Activated CD4-positive, alpha-beta T cell treated with anti-CD3 and anti-CD28 coated beads for 24 hours (primary cell): ENCODE results near the gene ADGRB2.
A peak's percentile ranks its signal among the peaks of the same experiment; 100 is the strongest.

Experiments
- DNase-seq, 2 donors: peaks; one replicate each; pipeline ENCODE4 v3.0.0-alpha.2; 2020; ENCODE audit warnings: low read depth in 2 of 2

ADGRB2 gene

DNA sequence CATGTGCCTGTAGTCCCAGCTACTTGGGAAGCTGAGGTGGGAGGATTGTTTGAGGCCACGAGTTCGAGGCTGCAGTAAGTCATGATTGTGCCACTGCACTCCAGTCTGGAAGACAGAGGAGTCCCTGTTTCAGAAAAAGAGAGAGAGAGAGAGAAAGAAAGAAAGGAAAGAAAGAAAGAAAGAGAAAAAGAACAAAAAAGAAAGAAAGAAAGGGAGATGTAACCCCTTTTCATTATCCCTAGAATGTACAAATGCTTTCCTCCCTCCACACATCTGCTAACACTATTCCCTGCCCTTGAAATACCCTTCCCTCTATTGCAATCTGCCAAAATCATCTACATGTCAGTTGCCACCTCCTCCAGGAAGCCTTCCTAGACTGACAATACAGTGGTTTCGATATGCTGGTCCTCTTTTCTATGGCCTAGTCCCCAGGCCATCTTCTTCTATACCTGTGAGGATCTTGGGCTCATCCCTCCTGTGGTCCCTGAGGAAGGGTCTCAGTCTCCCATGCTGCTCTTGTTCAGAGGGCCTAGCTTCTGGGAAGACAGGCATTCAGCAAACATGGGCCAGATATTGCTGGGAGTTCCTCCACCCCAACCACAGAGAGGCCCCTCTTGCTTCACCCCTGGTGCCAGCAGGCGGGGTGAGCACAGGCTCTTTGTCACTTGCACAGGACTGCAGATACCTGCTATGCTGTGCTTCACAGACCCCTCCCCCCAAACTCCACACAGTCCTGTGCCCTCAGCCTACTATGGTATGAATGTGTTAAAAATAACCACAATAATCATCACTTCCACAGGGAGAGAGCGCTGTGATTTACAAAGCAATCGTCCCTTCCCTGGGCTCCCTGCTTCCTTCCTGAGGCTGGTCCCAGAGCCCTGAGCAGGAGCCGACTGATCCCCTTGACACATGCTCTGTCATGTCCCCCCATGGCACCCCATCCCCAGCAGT, 14.1 kb downstream of the ADGRB2 start:
- DNase-seq = no peak

DNA sequence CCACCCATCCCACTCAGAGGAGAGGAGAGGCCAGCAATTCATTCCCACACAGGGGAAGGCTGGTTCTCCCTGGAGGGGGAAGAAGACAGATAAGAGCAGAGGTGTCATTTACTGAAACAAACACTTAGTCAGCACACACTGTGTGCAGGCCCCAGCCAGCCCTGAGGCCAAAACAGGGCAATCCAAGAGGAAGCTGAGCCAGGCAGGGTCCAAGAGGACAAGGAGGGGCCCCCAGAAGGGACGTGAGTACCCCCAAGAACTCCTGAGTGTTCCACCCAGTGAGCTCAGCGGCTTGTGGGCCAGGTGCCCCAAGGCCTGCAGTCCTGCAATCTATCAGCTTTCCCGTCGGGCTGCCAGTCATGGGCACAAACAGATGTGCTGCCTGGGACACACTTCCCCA, 15.8 kb downstream of the ADGRB2 start:
- no peak for DNase-seq

DNA sequence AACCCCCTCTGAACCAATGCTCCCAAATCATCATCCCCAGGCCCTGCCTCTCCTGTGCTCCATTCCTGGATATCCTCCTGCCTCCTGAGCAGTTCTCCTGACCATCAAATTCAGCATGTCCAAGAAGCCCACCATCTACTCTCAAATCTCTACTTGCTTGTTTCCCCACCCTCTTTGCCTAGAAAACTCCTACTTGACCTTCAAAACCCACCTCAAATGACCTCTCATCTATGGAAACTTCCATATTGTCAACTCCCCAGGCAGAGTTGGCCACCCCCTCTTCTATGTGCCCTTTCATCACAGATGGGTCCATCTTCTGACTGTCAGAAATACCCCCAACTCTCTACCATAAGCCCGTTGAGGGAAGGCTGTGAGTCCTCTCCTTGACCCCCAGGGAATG, 16.8 kb downstream of the ADGRB2 start:
- DNase-seq = no peak

DNA sequence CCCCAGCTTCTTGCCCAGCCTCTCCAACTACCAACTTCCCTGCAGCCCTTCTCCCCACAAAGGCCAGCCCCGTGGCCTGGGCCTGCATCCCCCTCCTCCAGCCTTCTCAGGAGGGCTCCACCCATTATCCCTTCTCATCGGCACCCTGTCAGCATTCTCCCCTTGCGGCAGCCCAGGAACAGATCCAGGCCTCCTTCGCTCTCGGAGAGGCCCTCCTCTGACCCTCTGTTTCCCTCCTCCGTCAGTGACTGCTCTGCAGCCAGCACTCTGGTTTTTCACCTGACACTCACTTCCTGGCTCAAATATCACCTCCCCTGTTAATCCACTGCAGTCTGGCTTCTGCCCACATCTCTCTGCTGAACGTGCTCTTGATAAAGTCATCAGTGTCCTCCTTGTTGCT, 17.5 kb downstream of the ADGRB2 start:
- DNase-seq = no peak

DNA sequence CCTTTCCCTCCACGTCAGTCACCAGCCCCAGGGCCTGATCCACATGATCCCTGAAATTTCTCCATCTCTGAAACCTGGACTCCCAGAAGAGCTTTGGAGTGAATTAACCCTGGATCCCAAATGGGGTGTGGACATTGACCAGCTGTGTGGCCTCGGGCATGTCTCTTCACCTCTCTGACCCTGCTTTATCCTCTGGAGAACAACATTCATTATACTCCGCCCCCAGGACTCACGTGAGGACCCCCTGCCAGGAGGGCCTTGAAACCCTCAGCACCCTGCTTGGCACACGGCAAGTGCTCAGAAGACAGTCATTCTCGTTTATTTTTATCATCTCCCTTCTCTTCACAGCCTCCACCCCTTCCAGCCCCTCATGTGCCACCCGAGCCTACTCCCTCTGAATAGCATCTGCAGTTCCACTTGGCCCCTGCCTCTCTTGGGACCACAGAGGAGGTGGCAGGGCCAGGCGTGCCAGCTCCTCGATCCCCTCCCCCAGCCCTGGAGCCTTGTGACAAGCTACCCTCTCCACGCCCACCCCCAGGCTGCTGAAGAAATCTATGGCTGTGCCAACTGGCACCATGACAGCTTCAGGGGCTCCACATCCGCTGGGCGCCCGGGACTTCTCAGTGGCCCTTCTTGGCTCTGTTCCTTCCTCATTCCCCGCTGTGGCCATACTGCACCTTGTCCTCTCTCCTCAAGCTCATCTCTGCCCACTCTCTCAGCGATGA, 18.0 kb downstream of the ADGRB2 start:
- DNase-seq = no peak

DNA sequence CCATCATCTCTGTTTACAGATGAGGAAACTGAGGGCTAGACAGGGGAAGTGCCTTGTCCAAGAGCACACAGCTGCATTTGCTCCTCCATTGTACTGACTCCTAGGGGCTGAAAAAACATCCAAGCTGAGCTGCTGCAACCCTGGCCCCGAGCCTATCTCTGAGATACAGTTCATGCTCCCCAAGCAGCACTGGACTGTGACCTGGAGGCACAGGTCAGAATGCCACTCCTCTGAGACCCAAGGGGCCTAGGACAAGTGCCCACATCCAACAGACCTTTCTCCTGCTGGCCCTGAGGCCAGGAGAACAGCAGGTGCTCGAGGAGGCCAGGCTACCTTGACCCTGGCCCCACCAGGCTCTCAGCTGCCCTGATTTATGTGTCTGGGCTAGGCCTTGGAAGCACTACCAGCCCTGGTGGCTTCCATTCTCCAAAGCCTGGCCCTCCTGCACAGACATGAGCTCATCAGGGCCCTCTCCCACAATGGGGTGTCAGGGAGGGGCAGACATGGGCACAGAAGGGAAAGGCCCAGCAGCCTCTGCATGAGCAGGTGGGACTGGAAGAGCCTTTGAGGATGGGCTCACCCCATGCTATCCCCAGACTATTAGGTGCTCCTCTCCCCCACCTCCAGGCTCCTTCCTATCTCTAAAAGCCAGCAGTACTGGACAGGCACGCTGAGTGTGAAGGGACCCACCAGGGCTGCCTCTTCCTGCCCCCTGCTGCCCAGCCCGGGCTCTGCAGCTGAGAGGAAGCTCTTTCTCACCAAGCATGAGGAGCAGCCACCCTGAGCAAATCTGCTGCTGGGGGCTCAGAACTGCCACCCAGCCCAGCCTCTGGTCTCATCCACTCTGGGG, 18.8 kb downstream of the ADGRB2 start:
- peak in 1 of 2 donors; percentile 46 for DNase-seq

DNA sequence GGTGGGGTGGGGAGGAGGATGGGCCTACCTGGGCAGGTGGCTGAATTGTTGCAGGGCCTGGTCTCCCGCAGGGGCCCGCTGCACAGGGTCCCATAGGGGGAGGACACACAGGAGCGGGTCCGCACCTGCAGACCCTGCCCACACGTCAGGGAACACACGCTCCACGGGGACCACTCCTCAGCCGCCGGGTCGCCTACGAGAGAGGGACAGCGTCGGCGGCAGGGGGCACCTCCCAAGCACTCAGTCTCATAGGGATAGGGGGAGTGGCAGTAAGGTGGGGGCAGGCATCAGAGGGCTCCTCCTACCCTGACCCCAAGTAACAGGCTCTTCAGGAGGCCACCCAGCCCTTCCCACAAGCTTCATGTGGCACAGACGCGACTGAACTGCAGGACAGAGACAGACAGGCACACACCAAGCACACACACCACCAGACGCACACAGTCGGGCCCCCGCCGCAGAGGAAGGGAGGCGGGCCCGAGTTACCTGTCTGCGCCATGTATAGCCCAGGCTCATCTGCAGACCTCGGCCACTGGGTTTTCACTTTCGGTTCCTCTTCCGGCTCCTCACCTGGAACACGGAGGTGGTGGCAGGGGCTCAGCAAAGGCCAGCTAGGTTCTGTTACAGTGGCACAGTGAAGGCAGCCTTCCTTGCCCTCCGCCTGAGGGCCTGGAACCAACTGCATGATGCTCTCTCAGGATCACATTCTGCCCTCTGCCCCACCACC, 19.8 kb downstream of the ADGRB2 start:
- DNase-seq = no peak

DNA sequence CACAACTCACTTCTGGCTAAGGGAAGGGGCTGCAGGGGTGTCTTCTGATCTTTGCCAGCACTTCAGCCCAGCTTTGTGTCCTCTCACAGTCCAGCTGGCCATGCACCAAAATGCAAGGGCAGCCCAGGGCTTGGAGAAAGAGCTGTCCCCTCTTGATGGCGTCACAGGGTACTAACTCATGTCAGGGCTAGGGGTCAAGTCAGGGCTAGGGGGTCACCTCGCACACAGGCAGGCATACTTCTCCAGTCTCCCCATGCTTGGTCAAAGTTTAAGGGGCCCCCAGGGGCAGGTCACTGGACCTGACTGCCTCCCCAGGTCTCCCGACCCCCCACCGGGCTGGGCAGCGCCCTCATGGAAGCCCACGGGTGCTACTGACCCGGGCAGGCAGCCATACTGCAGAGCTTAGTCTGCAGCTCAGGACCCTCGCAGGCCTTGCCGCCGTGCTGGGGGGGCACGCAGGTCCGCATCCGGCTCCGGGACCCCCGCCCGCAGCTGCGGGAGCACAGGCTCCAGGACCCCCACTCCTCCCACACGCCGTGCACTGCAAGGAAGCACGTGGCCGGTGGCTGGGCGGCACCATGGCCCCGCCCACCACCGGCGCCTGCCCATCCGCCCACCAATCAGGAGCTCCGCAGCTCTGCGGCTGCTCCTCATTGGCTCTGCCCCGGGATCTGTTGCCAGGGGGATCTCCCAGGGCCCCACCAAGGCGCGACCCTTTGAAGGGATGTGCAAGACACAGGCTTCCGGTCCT, 21.5 kb downstream of the ADGRB2 start:
- no peak for DNase-seq

DNA sequence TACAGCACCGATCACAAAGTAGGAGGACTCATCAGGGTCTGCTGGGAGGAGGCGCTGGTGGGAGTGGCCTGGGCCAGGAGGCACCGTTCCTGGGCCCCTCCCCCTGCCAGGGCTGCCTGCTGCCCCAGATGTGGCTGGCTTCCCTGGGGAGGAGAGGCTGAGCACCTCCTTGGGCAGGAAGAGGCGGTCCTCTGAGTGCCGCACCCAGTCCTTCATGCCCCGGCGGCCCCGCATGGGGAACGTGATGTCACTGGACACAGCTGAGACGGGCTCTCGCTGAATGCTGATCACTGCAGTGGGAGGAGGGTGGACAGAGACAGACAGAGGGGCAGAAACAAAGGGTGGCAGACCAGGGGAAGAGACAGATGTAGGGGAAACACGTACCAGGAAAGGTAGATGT, 24.8 kb downstream of the ADGRB2 start:
- peak in 1 of 2 donors; percentile 36 for DNase-seq

DNA sequence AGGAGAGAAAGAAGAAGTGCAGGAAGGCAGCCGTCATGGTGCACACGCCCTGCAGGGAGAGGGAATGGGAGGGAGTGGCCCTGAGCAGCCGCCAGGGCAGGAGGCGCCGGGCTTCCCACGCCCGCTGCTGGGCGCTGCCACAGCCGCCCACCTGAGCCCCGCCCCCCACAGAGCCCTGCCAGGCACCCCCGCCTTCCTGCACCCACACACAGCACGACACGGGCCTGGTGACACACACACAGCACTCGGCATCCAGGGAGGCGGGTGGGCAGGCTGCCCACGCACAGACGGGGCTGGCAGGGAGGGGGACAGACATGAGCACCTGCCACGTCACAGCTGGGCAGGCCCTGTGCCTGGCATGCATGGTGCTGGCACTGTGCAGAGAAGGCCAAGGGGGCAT, 27.5 kb downstream of the ADGRB2 start:
- no peak for DNase-seq

DNA sequence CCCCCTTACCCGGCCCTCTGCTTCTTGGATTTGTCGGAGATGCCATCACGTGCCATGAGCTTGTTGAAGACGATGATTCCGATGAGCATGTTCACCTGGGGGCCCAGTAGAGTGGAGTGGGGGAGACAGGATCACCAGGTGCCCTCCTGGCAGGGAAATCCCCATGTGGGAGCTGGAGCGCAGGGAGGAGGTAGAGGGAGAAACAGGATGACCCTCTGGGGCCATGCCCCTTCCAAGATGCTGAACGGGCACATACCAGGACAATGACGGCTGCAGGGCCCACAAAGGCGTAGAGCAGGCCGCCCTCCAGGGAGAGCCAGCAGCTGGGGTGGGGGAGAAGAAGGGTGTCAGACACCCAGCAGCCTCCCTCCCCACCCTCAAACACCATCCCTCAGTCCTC, 28.6 kb downstream of the ADGRB2 start:
- DNase-seq = no peak

DNA sequence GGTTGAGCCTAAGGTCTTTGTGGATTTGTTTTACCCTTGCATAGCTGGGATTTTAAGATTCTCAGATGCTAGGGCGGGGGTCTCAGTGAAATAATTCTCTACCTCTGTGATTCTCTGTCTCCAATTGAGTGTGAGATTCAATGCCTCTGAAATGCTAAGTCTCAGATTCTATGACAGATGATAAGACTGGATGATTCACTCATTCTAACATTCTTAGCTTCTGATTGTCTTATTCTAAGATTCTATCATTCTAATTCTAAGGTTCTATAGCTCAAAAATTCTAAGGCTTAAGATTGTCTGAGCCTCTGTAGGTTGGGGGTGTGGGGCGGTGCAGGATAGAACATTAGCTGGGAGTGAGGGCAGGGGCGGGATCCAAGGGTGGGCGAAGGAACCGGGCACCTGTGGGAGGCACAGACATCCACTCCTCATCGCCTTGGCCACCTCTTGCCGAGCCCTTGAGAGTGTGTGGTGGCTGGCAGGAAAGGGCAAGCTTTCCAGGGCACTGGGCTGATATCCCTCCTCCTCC, 29.5 kb downstream of the ADGRB2 start:
- no peak for DNase-seq

DNA sequence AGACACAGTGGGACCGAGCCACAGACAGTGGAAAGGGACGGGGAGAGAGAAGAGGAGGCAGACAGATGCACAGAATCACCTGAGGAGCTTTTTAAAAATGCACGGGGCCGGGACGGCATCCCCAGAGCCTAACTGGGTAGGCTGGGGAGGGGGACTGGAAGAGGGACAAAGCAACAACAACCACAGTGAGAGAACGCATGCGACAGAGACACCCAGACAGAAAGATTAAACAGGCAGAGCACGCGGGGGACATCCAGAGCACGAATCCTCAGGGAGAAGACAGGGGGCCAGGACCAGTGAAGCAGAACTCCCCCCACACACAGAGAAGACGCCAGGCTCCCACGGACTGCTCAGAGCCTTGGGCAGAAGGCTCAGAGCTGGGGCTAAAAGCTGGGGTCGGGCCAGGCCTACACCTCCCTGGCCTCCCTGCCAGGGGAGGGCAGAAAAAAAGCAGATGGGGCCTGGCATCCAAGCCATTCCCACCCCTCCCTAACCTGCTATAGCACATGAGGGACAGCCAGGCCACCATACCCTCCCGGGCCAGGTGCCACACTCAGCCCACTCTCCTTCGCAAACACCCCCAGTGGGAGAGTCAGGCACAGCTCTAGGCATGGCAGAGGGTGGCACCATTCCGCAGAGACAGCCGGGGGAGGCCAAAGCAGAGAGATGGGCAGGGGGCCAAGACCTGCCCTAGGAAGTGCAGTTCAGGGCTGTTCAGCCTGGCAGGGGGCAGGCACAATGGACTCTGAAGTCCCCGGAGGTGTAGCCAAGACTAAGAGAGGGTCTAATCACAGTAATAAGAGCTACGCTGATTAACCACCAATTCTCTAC, 30.5 kb downstream of the ADGRB2 start:
- DNase-seq = no peak

DNA sequence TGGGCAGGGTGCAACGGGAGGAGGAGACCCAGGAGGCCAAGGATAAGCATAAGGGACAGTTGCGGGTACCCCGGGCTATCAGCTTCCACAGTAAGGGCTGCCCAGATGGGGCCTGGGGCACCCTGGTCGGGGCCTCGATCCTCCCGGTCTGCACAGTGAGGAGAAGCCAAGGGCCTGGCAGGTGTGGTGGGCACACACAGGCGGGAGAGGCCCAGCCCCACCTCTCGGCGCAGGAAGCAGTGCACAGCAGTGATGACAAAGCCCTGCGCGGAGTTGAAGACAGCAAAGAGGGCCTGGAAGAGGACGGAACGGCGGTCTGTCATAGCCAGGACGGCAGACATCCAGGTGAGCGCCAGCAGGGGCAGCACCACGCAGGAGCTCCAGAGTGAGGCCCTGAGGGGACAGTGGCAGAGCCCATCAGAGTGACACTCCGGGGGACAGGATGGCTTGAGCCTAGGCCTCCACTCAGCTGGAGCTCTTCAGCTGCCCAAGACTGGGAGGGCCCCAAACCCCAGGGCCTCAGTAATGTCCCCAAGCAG, 31.3 kb downstream of the ADGRB2 start:
- DNase-seq = no peak

DNA sequence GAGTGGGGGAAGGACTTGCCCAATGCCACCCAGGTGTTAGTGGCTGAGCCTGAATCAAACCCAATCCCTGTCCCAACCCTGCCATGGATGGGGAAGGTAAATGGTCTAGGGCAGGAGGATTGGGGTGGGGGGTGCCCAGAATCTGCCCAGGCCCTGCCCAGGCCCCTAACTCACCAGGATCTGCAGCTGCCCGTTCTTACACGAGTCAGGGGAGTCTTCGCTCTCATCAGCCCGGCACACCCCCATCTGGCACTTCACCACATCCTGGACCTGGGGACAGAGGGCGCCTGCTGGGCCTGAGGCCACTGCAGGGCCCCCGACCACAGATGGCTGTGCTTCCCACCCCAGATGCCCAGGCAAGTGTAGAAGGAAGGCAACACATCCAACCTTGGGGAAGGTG, 31.8 kb downstream of the ADGRB2 start:
- DNase-seq = no peak

DNA sequence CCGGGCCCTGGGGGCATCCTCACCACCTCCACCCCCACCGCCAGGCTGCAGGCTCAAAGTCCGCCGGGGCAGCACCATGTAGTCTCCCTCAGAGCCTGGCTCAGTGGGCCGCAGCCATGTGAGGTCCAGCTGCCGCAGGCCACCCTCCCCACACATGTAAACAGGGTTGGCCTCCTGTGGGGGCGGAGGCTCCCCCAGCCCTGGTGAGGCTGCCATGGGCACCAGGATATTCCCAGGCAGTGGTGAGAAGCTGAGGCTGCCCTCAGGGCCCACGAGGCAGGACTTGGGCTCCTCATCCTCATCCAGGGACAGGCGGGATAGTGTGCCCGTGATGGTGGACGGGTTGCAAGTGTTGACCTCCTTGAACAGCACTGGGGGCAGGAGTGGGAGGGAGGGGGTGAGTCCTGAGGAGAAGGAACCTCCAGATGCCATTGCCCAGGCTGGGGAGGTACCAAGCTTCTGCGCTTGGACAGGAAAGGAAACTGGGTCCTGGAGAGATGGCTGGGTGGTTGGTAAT, 33.0 kb downstream of the ADGRB2 start:
- DNase-seq = no peak

DNA sequence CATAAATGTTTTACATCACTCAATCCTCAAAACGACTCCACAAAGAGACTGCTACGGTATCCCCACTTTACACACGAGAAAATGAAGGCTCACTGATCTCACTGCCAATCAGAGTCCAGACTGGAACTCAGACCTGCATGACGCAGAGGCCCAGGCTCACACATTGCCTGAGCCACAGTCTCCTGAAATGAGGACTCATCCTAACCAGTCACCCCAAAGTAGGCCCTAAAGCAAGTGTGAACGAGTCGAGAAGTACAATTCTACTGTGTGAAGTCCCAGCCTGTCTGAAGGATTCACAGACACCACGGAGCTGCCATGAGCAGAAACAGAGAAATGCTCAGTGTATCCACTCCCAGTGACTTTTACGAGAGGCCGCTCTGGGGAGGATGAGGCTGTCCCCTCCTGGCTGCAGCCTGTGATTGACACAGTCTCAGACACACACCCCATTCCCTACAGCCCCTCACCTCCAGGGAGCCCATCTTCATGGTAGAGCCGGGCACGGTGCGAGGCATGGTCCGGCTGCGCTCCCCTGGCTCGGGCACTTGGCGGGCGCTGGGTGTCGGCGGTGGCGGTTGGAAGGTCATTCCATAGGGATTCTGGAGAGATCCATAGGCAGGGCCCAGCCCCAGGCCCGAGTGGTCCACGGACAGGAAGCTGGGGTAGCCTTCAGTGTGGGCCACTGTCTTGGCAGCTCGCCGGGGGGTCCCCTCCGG, 33.6 kb downstream of the ADGRB2 start:
- DNase-seq = no peak

DNA sequence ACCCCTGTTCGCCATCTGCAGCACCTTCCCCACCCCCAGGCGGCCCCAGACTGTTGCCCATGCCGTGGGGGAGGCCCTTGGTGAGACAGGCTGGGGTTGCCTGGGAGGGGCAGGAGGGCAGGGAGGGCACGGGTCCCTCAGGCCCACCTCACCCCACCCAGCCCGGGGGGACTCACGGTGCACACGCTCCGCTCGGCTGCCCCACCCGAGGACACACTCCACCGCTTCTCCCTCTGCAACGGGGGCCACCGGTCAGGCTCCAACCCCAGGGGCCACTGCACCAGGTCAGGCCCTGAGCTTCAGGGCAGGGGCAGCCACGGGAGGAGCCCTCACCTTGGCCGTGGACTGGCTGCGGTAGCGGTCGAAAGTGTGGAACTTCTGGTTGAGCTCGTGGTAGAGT, 36.3 kb downstream of the ADGRB2 start:
- DNase-seq = no peak
